ENCODE data around the gene PHKG1.
A peak's percentile ranks its signal among the peaks of the same experiment; 100 is the strongest.
"Not testable (repeated sequence)": the region's sequence is repeated elsewhere in the genome, so short reads cannot be mapped to it uniquely, and the experiment has no call there.

The PHKG1 gene

DNA sequence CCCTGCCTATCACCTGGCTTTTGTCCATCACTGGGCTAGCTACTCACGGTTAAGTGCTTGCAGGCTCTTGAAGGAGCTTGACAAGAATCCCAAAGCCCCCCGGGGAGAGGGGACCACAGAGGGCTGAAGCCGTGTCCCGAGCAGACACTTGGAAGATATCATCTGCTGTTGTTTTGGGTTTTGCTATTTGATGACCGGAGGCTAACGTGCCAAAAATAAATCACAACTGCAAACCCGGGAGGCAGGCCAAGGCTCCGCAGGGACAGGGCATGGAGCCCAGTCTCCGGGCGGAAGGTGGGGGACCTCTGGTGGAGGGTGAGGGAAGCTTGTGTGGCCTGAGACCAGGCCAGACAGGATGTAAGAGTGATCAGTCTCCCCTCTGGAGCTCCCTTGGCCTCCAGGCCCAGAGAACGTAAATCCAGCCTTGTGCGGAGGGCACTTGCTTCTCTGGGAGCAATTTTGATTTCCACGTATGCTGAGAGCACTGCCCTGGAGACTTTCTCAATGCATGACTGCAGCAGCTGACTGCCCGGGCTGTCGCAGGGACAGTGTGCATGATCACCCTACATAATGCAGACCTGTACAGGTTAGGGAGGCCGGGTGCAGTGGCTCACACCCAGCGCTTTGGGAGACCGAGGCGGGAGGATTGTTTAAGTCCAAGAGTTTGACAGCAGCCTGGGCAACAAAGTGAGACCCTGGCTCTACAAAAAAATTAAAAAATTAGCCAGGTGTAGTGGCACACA is at the start of gene PHKG1:
TSS of gene PHKG1 (minus strand) at position 164 of the 743 bp plus-strand sequence. CDS start 4,011 bp downstream, outside the sequence.
- DNase-seq = peak; percentile 74 to 80

GRCh38 chr7:56131062-56131461 is 38.3 kb upstream of the PHKG1 start:
- not testable (repeated sequence) for DNase-seq

- DNase-seq = no peak
Observed at GRCh38 chr7:56127241-56127975, 34.7 kb upstream of the PHKG1 start.

GRCh38 chr7:56125831-56126230 is 33.1 kb upstream of the PHKG1 start:
- DNase-seq = no peak

- no peak for DNase-seq
Observed at GRCh38 chr7:56124981-56125380, 32.2 kb upstream of the PHKG1 start.

DNA sequence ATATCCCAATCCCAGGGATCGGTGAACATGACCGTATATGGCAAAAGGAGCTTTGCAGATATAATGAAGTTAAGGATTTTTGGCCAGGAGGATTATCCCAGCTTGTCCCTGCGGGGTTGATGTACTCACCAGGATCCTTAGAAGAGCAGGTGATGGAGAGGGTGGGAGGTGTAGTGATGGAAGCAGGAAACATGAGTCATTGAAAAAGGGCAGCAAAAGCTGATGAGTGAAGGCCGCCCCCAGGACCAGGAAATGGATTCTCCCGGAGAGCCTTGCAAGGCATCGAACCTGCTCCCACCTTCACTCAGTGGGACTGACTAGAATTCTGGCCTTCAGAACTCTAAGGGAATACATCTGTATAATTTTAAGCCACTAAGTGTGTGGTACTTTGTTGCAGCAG is 28.7 kb upstream of the PHKG1 start:
- DNase-seq = no peak

- no peak for DNase-seq
Observed at GRCh38 chr7:56115852-56116538, 23.2 kb upstream of the PHKG1 start, which contains the start of gene NUPR2. TSS of gene NUPR2 (minus strand) at chr7:56116417. CDS start at chr7:56116314, 103 bp downstream.

DNA sequence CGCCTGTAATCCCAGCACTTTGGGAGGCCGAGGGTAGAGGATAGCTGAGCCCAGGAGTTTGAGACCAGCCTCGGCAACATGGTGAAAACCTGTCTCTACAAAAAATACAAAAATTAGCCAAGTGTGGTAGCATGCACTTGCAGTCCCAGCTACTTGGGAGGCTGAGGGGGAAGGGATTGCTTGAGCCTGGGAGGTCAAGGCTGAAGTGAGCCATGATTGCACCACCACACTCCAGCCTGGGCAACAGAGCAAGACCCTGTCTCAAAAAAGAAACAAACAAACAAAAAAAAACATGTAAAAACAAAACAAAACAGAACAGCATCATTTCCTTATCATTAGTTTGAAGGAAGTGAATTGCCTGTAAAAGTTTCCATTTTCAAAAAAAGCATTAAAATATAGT is 19.5 kb upstream of the PHKG1 start:
- not testable (repeated sequence) for DNase-seq

DNA sequence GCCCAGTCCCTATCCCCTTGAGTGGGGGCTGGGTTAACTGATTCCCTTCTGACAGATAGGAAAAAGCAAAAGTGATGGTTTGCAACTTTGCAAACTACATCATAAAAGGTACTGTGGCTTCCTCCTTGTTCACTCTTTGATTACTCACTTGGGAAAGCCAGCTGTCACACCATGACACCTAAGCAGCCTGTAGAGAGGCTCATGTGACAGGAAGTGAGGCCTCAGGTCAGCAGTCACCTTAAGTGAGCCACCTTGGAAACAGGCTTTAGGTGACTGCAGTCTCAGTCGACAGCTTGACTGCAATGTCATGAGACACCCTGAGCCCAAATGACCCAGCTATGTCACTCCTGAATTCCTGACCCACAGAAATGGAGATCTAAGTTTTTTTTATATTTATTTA is 17.9 kb upstream of the PHKG1 start:
- DNase-seq = no peak

GRCh38 chr7:56107954-56108258 is 15.2 kb upstream of the PHKG1 start:
- DNase-seq = no peak

DNA sequence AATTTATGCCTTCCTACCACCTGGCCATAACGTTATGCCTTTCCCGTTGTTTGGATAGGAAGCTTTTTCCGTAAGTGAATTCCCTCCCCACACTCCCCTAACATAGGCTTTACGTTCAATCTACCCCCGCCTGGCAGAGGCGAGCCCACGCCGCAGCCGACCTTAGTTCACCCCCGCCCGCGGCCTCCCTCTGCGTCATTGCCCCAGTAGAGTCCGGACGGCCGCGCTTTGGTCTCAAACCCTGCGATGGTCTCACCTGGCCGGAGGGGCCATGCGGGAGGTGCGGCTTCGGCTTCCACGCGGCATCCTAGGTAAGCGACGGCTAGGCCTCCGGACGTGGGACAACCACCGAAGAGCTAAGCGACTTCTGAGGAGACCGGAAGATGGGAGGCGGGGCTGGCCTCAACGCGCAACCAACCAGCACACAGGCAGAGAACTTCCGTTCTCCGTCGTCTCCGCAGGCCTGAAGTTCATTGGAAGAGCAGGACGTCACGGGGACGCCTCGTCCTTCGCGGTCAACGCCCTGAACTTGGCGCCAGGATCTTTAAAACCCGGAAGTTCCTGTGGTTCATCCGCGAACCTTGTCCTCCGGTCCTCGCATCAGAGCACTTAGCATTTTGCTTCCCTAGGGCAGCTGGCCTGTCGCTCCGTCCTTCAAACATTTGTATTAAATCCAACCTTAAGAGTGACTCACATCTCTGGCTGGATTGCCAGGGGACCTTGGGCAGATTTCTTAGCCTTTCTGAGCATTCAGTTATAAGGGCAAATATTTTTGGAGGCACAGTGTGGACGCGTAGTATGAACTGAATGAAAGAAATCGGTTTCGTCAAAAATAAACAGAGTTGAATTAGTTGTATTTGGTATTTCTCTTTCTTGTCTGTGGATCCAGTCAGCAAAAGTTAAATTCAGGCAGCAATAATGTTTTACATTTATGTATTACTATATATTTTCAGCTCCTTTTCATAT is 13.6 kb upstream of the PHKG1 start, which contains the start of gene CHCHD2:
TSS of gene CHCHD2 (minus strand) at position 369 of the 966 bp plus-strand sequence. CDS start at position 306, 63 bp downstream.
- peak; percentile 96 to 99 for DNase-seq

- DNase-seq = no peak
Observed at GRCh38 chr7:56105508-56105907, 12.8 kb upstream of the PHKG1 start.

GRCh38 chr7:56104138-56104537 is 11.4 kb upstream of the PHKG1 start:
- not testable (repeated sequence) for DNase-seq

DNA sequence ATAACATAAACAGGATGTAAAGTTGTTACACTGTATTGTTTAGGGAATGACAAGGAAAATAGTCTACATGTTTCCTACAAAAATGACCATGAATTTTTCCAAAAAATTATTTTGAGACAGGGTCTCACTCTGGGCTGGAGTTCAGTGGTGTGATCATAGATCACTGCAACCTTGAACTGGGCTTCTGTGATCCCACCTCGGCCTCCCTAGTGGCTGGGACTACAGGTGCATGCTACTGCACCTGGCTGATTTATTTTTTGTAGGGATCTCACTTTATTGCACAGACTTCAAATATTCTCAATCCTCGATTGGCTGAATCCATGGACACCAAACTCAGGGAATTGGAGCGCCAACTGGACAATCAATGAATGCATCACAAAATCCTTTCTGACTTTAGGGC is 6.9 kb upstream of the PHKG1 start:
- no peak for DNase-seq

DNA sequence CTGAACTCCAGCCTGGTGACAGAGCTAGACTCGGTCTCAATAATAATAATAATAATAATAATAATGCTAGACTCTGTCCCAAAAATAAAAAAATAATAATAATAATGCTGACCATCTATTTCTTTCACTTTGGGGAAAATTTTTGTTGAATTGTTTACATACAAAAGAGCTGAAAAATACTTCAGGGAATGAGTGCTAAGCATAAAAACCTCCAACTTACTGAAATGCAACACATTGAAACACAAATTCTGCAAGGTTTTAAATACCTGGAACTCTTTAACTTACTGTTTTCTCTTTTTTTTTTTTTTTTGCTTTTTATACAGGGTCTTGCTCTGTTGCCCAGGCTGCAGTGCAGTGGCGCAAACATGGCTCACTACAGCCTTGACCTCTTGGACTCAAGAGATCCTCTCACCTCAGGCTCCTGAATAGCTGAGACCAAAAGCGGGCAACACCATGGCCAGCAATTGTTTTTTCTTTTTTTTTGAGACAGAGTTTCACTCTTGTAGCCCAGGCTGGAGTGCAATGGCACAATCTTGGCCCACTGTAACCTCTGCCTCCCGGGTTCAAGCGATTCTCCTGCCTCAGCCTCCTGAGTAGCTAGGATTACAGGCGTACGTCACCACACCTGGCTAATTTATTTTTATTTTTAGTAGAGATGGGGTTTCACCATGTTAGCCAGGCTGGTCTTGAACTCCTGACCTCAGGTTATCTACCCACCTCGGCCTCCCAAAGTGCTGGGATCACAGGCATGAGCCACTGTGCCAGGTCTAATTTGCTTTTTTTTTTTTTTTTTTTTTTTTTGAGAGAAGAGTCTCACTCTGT is 5.6 kb upstream of the PHKG1 start:
- DNase-seq = not testable (repeated sequence)

DNA sequence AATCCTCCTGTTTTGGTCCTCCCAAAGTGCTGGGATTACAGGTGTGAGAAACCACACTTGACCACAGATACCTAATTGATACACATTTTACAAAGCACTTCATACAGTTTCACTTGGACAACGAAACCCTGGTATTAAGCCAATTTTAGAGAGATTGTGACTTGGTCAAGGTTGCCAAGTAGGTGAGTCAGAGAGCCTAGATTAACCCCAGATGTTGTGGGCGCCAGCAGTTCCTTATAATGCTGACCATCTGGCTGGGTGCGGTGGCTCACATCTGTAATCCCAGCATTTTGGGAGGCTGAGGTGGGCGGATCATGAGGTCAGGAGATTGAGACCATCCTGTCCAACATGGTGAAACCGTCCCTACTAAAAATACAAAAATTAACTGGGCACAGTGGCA is 4.9 kb upstream of the PHKG1 start:
- no peak for DNase-seq

- not testable (repeated sequence) for DNase-seq
Observed at GRCh38 chr7:56092388-56092787, 364 bp downstream of the PHKG1 start.

DNA sequence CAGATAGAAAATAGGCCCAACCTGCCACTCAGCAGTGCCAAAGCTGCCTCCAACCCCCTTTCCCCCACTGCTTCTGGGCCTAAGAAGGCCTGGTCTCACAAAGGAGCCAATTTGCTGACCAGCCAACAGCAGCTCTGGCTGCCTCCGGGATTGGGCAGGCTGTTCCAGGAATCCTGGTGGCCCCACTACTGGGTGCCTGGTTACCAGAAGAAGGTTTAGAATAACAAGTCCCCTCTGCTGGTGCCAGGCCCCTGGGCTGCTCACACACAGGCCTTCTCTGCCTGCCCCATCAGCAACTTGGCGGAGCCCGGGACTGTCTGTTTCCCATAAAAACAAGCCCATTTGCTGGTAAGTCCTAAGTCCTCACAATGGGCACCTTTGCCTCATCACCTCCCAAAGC is 1.2 kb downstream of the PHKG1 start:
- peak; percentile 43 to 65 for DNase-seq

- no peak for DNase-seq
Observed at GRCh38 chr7:56087445-56087844, 5.3 kb downstream of the PHKG1 start.

DNA sequence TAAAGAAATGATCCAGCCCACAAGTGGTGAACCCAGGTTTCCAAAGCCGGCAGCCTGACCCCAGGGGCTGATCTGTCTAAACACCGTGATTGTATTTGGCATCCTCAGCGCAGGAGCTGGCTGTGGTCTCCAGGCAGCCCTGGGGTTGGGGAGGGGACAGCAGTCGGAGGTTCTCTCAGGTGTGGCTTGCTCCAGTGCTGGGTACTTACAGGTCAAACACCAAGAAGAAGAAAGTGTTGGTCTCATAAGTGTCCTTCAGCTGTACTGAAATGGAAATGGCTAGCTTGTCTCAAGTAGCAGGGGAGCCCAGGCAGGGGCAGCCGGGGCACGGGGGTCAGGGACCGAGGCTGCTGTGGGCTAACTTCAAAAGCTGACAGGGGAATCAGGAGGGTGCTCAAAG is 6.0 kb downstream of the PHKG1 start:
- DNase-seq = no peak

- peak; percentile 13 to 54 for DNase-seq
Observed at GRCh38 chr7:56083150-56083785, 9.5 kb downstream of the PHKG1 start.

Data from hippocampal formation (tissue), 2 donors.